ENCODE data around the gene RILPL2. TPM values are rescaled to one million over a fixed set of nuclear protein-coding genes. Genes with fewer than 3 reads are reported as not detected.
"Not testable (repeated sequence)": the region's sequence is repeated elsewhere in the genome, so short reads cannot be mapped to it uniquely, and the experiment has no call there.

Gene RILPL2, protein sequence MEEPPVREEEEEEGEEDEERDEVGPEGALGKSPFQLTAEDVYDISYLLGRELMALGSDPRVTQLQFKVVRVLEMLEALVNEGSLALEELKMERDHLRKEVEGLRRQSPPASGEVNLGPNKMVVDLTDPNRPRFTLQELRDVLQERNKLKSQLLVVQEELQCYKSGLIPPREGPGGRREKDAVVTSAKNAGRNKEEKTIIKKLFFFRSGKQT
- total RNA-seq, result 15.1 TPM
- long read RNA-seq, full-length matches to known transcripts, result 65 of 79 reads
- long read RNA-seq, partial matches to known transcripts, result 1 of 79 reads
- long read RNA-seq, other reads (novel, unspliced or antisense), result 13 of 79 reads

DNA sequence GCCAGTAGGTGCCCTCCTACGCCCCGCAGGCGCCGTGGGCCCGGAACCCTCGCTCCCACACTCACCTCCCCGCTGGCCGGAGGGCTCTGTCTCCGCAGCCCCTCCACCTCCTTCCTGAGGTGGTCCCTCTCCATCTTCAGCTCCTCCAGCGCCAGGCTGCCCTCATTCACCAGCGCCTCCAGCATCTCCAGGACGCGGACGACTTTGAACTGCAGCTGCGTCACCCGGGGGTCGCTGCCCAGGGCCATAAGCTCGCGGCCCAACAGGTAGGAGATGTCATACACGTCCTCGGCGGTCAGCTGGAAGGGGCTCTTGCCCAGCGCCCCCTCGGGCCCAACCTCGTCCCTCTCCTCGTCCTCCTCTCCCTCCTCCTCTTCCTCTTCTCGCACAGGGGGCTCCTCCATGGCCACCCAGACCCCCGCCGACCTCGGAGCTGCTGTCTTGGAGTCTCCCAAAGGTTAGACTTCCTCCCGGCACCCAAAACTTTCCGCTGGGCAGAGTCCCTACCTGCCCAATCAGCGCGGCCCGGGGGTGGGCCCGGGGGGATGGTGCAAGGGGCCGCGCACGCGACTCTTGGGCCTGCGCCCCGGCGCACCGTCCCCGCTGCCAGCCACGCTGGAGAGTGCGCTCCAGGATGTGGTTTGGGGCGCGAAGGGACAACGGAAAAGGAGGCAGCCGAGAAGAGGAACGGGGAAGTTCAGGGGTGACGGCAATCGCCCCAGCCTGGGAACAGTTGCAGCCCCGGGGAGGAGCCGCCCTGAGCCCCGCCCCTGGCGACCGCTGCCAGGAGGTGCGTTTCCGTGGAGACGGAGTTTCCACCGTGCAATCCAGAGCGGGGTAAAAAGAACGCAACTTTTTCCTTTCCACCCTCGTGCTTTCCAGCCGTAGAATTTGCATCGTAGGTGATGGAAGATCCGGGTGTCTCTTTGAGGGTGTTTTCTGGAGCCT lies at the start of gene RILPL2:
TSS of gene RILPL2 (minus strand) at position 668 of the 948 bp plus-strand sequence. CDS start at position 404, 264 bp downstream.
- Histone ChIP-seq H3K4me1 (peaks cover 46% of the 10 kb centered on the region), H3K27me3 (no peaks in the 10 kb centered on the region), H3K9me3 (no peaks in the 10 kb centered on the region), H3K27ac (peak within 1 kb of the TSS; percentile 94), H3K4me3 (peak within 1 kb of the TSS; percentile 94), H3K36me3 (peaks cover 4% of the 10 kb centered on the region)
- ATAC-seq (peak; percentile 96), DNase-seq (peak; percentile 97)
- intact Hi-C loops (cut with DNase I), result no loop called here
- TF ChIP-seq, protein P1, sequence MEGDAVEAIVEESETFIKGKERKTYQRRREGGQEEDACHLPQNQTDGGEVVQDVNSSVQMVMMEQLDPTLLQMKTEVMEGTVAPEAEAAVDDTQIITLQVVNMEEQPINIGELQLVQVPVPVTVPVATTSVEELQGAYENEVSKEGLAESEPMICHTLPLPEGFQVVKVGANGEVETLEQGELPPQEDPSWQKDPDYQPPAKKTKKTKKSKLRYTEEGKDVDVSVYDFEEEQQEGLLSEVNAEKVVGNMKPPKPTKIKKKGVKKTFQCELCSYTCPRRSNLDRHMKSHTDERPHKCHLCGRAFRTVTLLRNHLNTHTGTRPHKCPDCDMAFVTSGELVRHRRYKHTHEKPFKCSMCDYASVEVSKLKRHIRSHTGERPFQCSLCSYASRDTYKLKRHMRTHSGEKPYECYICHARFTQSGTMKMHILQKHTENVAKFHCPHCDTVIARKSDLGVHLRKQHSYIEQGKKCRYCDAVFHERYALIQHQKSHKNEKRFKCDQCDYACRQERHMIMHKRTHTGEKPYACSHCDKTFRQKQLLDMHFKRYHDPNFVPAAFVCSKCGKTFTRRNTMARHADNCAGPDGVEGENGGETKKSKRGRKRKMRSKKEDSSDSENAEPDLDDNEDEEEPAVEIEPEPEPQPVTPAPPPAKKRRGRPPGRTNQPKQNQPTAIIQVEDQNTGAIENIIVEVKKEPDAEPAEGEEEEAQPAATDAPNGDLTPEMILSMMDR (IDR thresholded peaks at IDR 0.05), result no peak

- peaks cover 10% of the 10 kb centered on the region for H3K36me3 ChIP-seq
- H3K4me1 ChIP-seq, result no peaks in the 10 kb centered on the region
- H3K9me3 ChIP-seq, result no peaks in the 10 kb centered on the region
- H3K27me3 ChIP-seq, result no peaks in the 10 kb centered on the region
- TF ChIP-seq, protein P1 (IDR thresholded peaks at IDR 0.05), result no peak
- no peak for ATAC-seq
- intact Hi-C loops (cut with DNase I), result no loop called here
- no peak overlapping the region for H3K4me3 ChIP-seq
- H3K27ac ChIP-seq, result no peak overlapping the region
- no peak for DNase-seq
Measured at GRCh38 chr12:123485756-123486155, 49.3 kb upstream of the RILPL2 start.

DNA sequence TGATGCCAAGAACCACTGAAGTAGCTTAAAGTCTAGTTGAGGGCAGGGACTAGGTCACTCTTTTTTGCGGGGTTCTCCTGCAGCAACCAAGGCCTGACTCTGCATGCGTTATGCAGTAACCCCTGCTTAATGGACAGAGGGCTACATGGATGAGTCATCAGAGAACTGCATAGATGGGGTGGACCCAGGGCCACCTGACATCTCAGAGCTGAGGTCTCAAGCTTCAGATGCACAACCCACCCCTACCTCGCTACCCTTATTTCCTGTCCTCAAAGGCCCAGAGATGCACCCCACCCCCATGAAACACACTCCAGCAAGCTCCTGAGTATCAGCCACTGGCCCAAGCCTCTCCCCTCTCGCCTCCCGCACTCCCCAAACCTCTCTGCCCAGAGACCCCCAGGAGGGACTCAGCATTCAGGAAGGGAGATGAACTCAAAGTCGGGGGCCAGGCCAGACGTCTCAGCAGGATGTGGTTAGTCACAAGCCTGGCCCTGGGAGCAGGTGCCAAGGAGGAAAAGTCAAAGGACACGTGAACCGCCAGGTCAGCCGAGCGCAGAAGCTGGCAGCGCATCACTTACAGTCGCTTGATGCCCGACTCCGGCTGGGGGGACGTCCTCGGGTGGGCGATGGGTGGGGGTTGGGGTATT lies 47.2 kb upstream of the RILPL2 start:
- ATAC-seq, result no peak
- no peak for DNase-seq
- H3K27me3 ChIP-seq, result no peaks in the 10 kb centered on the region
- peaks cover 10% of the 10 kb centered on the region for H3K36me3 ChIP-seq
- H3K4me3 ChIP-seq, result no peak overlapping the region
- TF ChIP-seq, protein P1 (IDR thresholded peaks at IDR 0.05), result no peak
- intact Hi-C loops (cut with DNase I), result no loop called here
- H3K4me1 ChIP-seq, result no peaks in the 10 kb centered on the region
- no peaks in the 10 kb centered on the region for H3K9me3 ChIP-seq
- H3K27ac ChIP-seq, result no peak overlapping the region

- DNase-seq, result no peak
- ATAC-seq, result no peak
- TF ChIP-seq, protein P1 (IDR thresholded peaks at IDR 0.05), result no peak
- H3K27me3 ChIP-seq, result no peaks in the 10 kb centered on the region
- intact Hi-C loops (cut with DNase I), result no loop called here
- no peaks in the 10 kb centered on the region for H3K4me1 ChIP-seq
- no peak overlapping the region for H3K4me3 ChIP-seq
- no peaks in the 10 kb centered on the region for H3K9me3 ChIP-seq
- H3K36me3 ChIP-seq, result peaks cover 10% of the 10 kb centered on the region
- no peak overlapping the region for H3K27ac ChIP-seq
Measured at GRCh38 chr12:123482876-123483275, 46.4 kb upstream of the RILPL2 start.

DNA sequence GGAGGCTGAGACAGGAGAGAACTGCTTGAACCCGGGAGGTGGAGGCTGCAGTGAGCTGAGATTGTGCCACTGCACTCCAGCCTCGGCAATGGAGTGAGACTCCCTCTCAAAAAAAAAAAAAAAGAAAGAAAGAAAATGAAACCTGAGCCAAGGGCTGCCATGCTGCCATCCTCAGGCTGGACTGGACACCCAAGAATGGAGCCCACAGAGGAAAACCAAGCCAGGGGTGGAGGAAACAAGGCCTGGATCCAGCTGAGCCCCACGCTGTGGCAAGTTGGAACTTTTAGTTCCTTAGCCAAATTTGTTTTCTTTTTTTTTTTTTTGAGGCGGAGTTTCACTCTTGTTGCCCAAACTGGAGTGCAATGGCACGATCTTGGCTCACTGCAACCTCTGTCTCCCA lies 44.8 kb upstream of the RILPL2 start:
- H3K36me3 ChIP-seq; H3K9me3 ChIP-seq; H3K4me1 ChIP-seq; H3K4me3 ChIP-seq; intact Hi-C loops (cut with DNase I); ATAC-seq; H3K27ac ChIP-seq; DNase-seq; H3K27me3 ChIP-seq: not testable (repeated sequence)
